HUDEP-2 (cell line): ENCODE measurements around the gene HNRNPA1.

Experiments used
- DNase-seq, 76 experiments: peaks; one replicate each; lab custom pipeline; 2025; ENCODE audit not compliant: unreplicated experiment in 76 of 76; lab: John Stamatoyannopoulos, UW

HNRNPA1 gene

GRCh38 chr12:54329759-54330158 lies 49.2 kb downstream of the HNRNPA1 start:
- DNase-seq, result no peak

GRCh38 chr12:54330442-54330841 lies 49.9 kb downstream of the HNRNPA1 start:
- no peak for DNase-seq

GRCh38 chr12:54331461-54331860 lies 50.9 kb downstream of the HNRNPA1 start:
- DNase-seq, result no peak

GRCh38 chr12:54333420-54334034 lies 53.0 kb downstream of the HNRNPA1 start:
- no peak for DNase-seq
